CD14-positive monocyte (primary cell): ENCODE data around the gene CPN2. TPM values are rescaled to one million over a fixed set of nuclear protein-coding genes. Genes with fewer than 3 reads are reported as not detected.

Source experiments
- DNase-seq, 3 donors: peaks; one replicate each; pipeline ENCODE4 v3.0.0-alpha.2; 2011 to 2022
- H2AFZ ChIP-seq: 2 replicates; pipeline ENCODE4 v1.6.0; 2012; ENCODE audit warnings: mild to moderate bottlenecking, low read depth, low read length, inconsistent platforms; ENCODE audit not compliant: insufficient read depth, poor library complexity, severe bottlenecking
- H3K27ac ChIP-seq, 2 donors: 1 replicate in 1 of 2; 2 replicates in 1 of 2; pipeline ENCODE4 v1.5.1; 2012 to 2013; ENCODE audit warnings: low read length in 2 of 2, control low read depth in 1 of 2, inconsistent platforms in 1 of 2, low read depth in 1 of 2, mild to moderate bottlenecking in 1 of 2
- H3K27me3 ChIP-seq, 2 donors: one replicate each; pipeline versions ENCODE4 v1.6.0 to v1.6.1; 2011 to 2013; ENCODE audit warnings: low read length in 2 of 2; ENCODE audit not compliant: control insufficient read depth in 2 of 2, insufficient read depth in 2 of 2
- H3K36me3 ChIP-seq, 2 donors: replicated peaks in 1 of 2; 1 replicate in 1 of 2; 2 replicates in 1 of 2; pipeline versions ENCODE4 v1.5.1 to v1.6.1; 2012 to 2013; ENCODE audit warnings: low read length in 2 of 2, control low read depth in 1 of 2, inconsistent platforms in 1 of 2, mild to moderate bottlenecking in 1 of 2; ENCODE audit not compliant: insufficient read depth in 2 of 2, control insufficient read depth in 1 of 2
- H3K4me1 ChIP-seq, 2 donors: 1 replicate in 1 of 2; 2 replicates in 1 of 2; pipeline versions ENCODE4 v1.5.1 to v1.6.1; 2012 to 2013; ENCODE audit warnings: low read length in 2 of 2, control low read depth in 1 of 2, inconsistent platforms in 1 of 2, mild to moderate bottlenecking in 1 of 2, moderate library complexity in 1 of 2; ENCODE audit not compliant: insufficient read depth in 2 of 2, control insufficient read depth in 1 of 2
- H3K4me2 ChIP-seq: replicated peaks from 2 replicates; pipeline ENCODE3; 2012; ENCODE audit warnings: low read length, moderate library complexity, mild to moderate bottlenecking; ENCODE audit not compliant: poor library complexity, severe bottlenecking; ENCODE audit errors: extremely low read depth
- H3K4me3 ChIP-seq, 3 experiments: fragments of 200-600 bp in 1 of 3; sonication (generic) in 1 of 3; replicated peaks in 1 of 3; 1 replicate in 2 of 3; 2 replicates in 1 of 3; pipeline ENCODE4 v1.5.1; 2011 to 2013; ENCODE audit warnings: low read length in 3 of 3, mild to moderate bottlenecking in 3 of 3, control low read depth in 2 of 3, low read depth in 2 of 3, inconsistent platforms in 1 of 3, moderate library complexity in 1 of 3
- H3K79me2 ChIP-seq: 2 replicates; pipeline ENCODE4 v1.6.0; 2012; ENCODE audit warnings: mild to moderate bottlenecking, control low read depth, inconsistent platforms, low read length, moderate library complexity; ENCODE audit not compliant: insufficient read depth
- H3K9ac ChIP-seq: 2 replicates; pipeline ENCODE4 v1.6.0; 2017; ENCODE audit warnings: low read length, mild to moderate bottlenecking; ENCODE audit not compliant: insufficient read depth, poor library complexity, severe bottlenecking
- H3K9me3 ChIP-seq, 2 donors: replicated peaks in 1 of 2; 1 replicate in 1 of 2; 2 replicates in 1 of 2; pipeline versions ENCODE4 v1.5.1 to v1.6.1; 2012 to 2013; ENCODE audit warnings: low read length in 2 of 2, control low read depth in 1 of 2; ENCODE audit not compliant: control insufficient read depth in 1 of 2, insufficient read depth in 1 of 2
- H4K20me1 ChIP-seq: 2 replicates; pipeline ENCODE4 v1.6.0; 2012; ENCODE audit warnings: mild to moderate bottlenecking, low read length, control low read depth, moderate library complexity; ENCODE audit not compliant: insufficient read depth
- H3K27ac Mint-ChIP-seq, 7 donors: one replicate each; pipeline ENCODE4 v1.8.0; 2020; ENCODE audit warnings: mild to moderate bottlenecking in 7 of 7, mixed read lengths in 7 of 7, moderate library complexity in 6 of 7, inconsistent platforms in 2 of 7
- H3K27me3 Mint-ChIP-seq, 3 donors: one replicate each; pipeline ENCODE4 v1.8.0; 2021 to 2022; ENCODE audit warnings: low read depth in 3 of 3, mild to moderate bottlenecking in 3 of 3, mixed read lengths in 3 of 3, moderate library complexity in 3 of 3, inconsistent platforms in 1 of 3
- H3K36me3 Mint-ChIP-seq, 2 donors: one replicate each; pipeline ENCODE4 v1.8.0; 2020; ENCODE audit warnings: mixed read lengths in 2 of 2, inconsistent platforms in 1 of 2, mild to moderate bottlenecking in 1 of 2
- H3K4me1 Mint-ChIP-seq: one replicate; pipeline ENCODE4 v1.8.0; 2020; ENCODE audit warnings: mild to moderate bottlenecking, mixed read lengths
- H3K4me3 Mint-ChIP-seq, 2 donors: one replicate each; pipeline ENCODE4 v1.8.0; 2020; ENCODE audit warnings: mild to moderate bottlenecking in 2 of 2, mixed read lengths in 2 of 2, moderate library complexity in 1 of 2
- H3K9me3 Mint-ChIP-seq, 7 donors: one replicate each; pipeline ENCODE4 v1.8.0; 2020 to 2022; ENCODE audit warnings: mixed read lengths in 7 of 7, mild to moderate bottlenecking in 6 of 7, moderate library complexity in 6 of 7, inconsistent platforms in 2 of 7
- CTCF ChIP-seq: fragments of 200-600 bp; IDR thresholded peaks from one replicate; pipeline ENCODE4 v1.8.0; 2022; ENCODE audit warnings: antibody characterized with exemption, mild to moderate bottlenecking
- WGBS: methylation state at CpG from one replicate; pipeline ENCODE4 v1.1.5; 2013; ENCODE audit warnings: missing lambda C conversion rate; ENCODE audit not compliant: insufficient coverage; 5-methylcytosine and 5-hydroxymethylcytosine counted together
- intact Hi-C, 2 donors: fragments of 100-400 bp; cut with micrococcal nuclease; formaldehyde crosslinking; loops; one replicate each; pipeline versions ENCODE4 v1.15.0 to v1.15.1; 2023
- polyA plus RNA-seq, 3 donors: library from polyadenylated mRNA; depleted of rRNA in 1 of 3; unstranded in 2 of 3; stranded (reverse) in 1 of 3; fragments of 300-500 nt in 2 of 3; fragments of >200 nt in 1 of 3; fragmentation: Illumina TruSeq in 2 of 3; gene quantifications; 1 replicate in 2 of 3; 2 replicates in 1 of 3; pipeline ENCODE4 v1.2.3, GENCODE V29; 2012 to 2021

Gene CPN2
- polyA plus RNA-seq, 3 donors: not detected

DNA sequence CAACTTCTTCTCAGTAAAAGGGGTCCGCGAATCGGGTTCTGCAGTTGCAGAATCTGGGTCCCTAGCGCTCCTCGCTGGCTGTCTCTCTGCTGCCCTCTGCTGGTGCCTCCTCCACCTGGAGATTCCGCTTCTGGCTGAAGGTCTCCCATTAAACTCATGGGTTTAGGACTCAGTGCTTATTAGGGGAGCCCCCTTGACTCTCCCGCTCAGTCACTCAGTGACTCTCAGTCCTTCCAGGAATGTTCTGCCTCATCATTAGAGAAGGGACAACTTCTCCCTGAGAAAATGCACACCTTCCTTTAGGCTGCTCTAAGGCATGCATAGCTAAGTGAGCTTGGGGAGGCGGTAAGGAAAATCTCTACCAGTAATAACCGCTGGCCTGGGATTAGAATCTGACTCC lies 7.1 kb downstream of the CPN2 start:
- intact Hi-C loops: no loop called here
- Histone ChIP-seq H3K4me2 (no peak overlapping the region), H3K9ac (no peak overlapping the region), H3K27ac (no peak overlapping the region), H3K79me2 (no peaks in the 10 kb centered on the region), H3K36me3 (no peaks in the 10 kb centered on the region), H3K4me3 (no peak overlapping the region), H2AFZ (no peak overlapping the region), H3K4me1 (no peaks in the 10 kb centered on the region), H3K27me3 (no peaks in the 10 kb centered on the region), H3K9me3 (no peaks in the 10 kb centered on the region), H4K20me1 (no peaks in the 10 kb centered on the region)
- Mint-ChIP-seq H3K4me3 (no peak overlapping the region), H3K9me3 (no peaks in the 10 kb centered on the region), H3K27me3 (peaks cover 9 to 16% (median 9%) of the 10 kb centered on the region in 3 donors), H3K36me3 (no peaks in the 10 kb centered on the region), H3K27ac (no peak overlapping the region), H3K4me1 (peaks cover 5% of the 10 kb centered on the region)
- peak; percentile 94 for TF ChIP-seq CTCF
- WGBS: 38% methylated on average over 6 of the region's 9 CpGs
- DNase-seq: peak; percentile 35 to 53 (median 44)

GRCh38 chr3:194343561-194343893 lies 7.6 kb downstream of the CPN2 start:
- intact Hi-C loops: no loop called here
- peaks cover 5% of the 10 kb centered on the region for H3K4me1 Mint-ChIP-seq
- no peak for TF ChIP-seq CTCF

More at GRCh38 chr3:194343561-194343893, 7.6 kb downstream of the CPN2 start:
- no peak overlapping the region for H3K4me2 ChIP-seq
- H3K36me3 ChIP-seq: no peaks in the 10 kb centered on the region
- DNase-seq: no peak
- no peak overlapping the region for H3K9ac ChIP-seq
- Mint-ChIP-seq H3K9me3 (no peaks in the 10 kb centered on the region), H3K36me3 (no peaks in the 10 kb centered on the region), H3K27ac (no peak overlapping the region), H3K4me3 (no peak overlapping the region), H3K27me3 (peaks cover 11 to 16% (median 12%) of the 10 kb centered on the region in 3 donors)
- no peak overlapping the region for H3K27ac ChIP-seq
- WGBS: 100% methylated on average over 1 of the region's 2 CpGs
- no peaks in the 10 kb centered on the region for H4K20me1 ChIP-seq
- H3K4me1 ChIP-seq: no peaks in the 10 kb centered on the region
- H3K27me3 ChIP-seq: no peaks in the 10 kb centered on the region
- H3K4me3 ChIP-seq: no peak overlapping the region
- no peaks in the 10 kb centered on the region for H3K79me2 ChIP-seq
- H3K9me3 ChIP-seq: no peaks in the 10 kb centered on the region
- H2AFZ ChIP-seq: no peak overlapping the region
